Brain microvascular endothelial cell (primary cell): ENCODE measurements around the gene HOXB13.

Experiments
- DNase-seq: peaks from one replicate; pipeline ENCODE4 v3.0.0-alpha.2; 2020
- H3K27ac ChIP-seq: fragments of 250-450 bp; sonication (Bioruptor Pico); 2 replicates; pipeline ENCODE4 v1.5.1; 2020; ENCODE audit warnings: mild to moderate bottlenecking, moderate library complexity
- H3K27me3 ChIP-seq: fragments of 250-450 bp; sonication (Bioruptor Pico); replicated peaks from 2 replicates; pipeline ENCODE4 v1.5.1; 2020; ENCODE audit warnings: mild to moderate bottlenecking
- H3K36me3 ChIP-seq: fragments of 250-450 bp; sonication (Bioruptor Pico); replicated peaks from 2 replicates; pipeline ENCODE4 v1.5.1; 2020; ENCODE audit warnings: mild to moderate bottlenecking
- H3K4me3 ChIP-seq: 2 replicates; pipeline ENCODE4 v1.5.1; 2011; ENCODE audit warnings: low read depth, mild to moderate bottlenecking, control low read depth, low read length, moderate library complexity
- CTCF ChIP-seq: IDR thresholded peaks from 2 replicates; pipeline ENCODE4 v1.5.1; 2011; ENCODE audit warnings: low read depth, mild to moderate bottlenecking, moderate library complexity, low read length, control low read depth, inconsistent platforms; ENCODE audit errors: missing control alignments
- in situ Hi-C: cut with HindIII; loops from 2 replicates; pipeline ENCODE4 v1.10.0; 2017; ENCODE audit warnings: low sequenced_read_pairs, low pct_ligation_motif_present

HOXB13 gene

GRCh38 chr17:48728232-48729231, at the start of gene HOXB13:
Gene HOXB13 (minus strand): TSS chr17:48728750. CDS start chr17:48728593, 157 bp downstream.
- H3K36me3 ChIP-seq: no peaks in the 10 kb centered on the region
- in situ Hi-C loops: no loop called here
- H3K4me3 ChIP-seq: no peak within 1 kb of the TSS
- no peak for DNase-seq
- H3K27ac ChIP-seq: no peak within 1 kb of the TSS
- TF ChIP-seq CTCF: no peak
- H3K27me3 ChIP-seq: peaks cover 97% of the 10 kb centered on the region

GRCh38 chr17:48776602-48777001, 48.1 kb upstream of the HOXB13 start:
- Histone ChIP-seq H3K27me3 (no peaks in the 10 kb centered on the region), H3K36me3 (no peaks in the 10 kb centered on the region), H3K27ac (no peak overlapping the region), H3K4me3 (no peak overlapping the region)
- TF ChIP-seq CTCF: no peak
- in situ Hi-C loops: no loop called here
- no peak for DNase-seq

- no peak overlapping the region for H3K4me3 ChIP-seq
- H3K27me3 ChIP-seq: peaks cover 2% of the 10 kb centered on the region
- no peak for TF ChIP-seq CTCF
- no peak overlapping the region for H3K27ac ChIP-seq
- in situ Hi-C loops: no loop called here
- DNase-seq: no peak
- no peaks in the 10 kb centered on the region for H3K36me3 ChIP-seq
Measured at GRCh38 chr17:48773245-48773644, 44.7 kb upstream of the HOXB13 start.

- Histone ChIP-seq H3K27ac (no peak overlapping the region), H3K36me3 (no peaks in the 10 kb centered on the region), H3K27me3 (peaks cover 2% of the 10 kb centered on the region), H3K4me3 (no peak overlapping the region)
- no peak for TF ChIP-seq CTCF
- DNase-seq: no peak
- in situ Hi-C loops: no loop called here
Measured at GRCh38 chr17:48770954-48771353, 42.4 kb upstream of the HOXB13 start.

GRCh38 chr17:48769009-48769675, 40.6 kb upstream of the HOXB13 start:
- Histone ChIP-seq H3K27me3 (peaks cover 2% of the 10 kb centered on the region), H3K36me3 (no peaks in the 10 kb centered on the region), H3K4me3 (no peak overlapping the region), H3K27ac (no peak overlapping the region)
- in situ Hi-C loops: no loop called here
- no peak for TF ChIP-seq CTCF
- no peak for DNase-seq
